Measurements from ENCODE around the gene GLIPR1L2.
A peak's percentile ranks its signal among the peaks of the same experiment; 100 is the strongest.

GLIPR1L2 gene

GRCh38 chr12:75480469-75480949, 89.6 kb downstream of the GLIPR1L2 start, which contains the start of gene GLIPR1:
GLIPR1 (plus strand) TSS chr12:75480755; CDS start chr12:75480881, 126 bp downstream.
- Histone ChIP-seq H3K27ac (peak within 1 kb of the TSS; percentile 94), H3K9me3 (no peaks in the 10 kb centered on the region), H3K36me3 (peaks cover 26% of the 10 kb centered on the region), H3K4me3 (ENCODE audit: low read depth in 1 of 2, low read length in 1 of 2) (peak within 1 kb of the TSS; percentile 75 to 84), H3K4me1 (ENCODE audit: control insufficient read depth in 1 of 2, insufficient read depth in 1 of 2, low read depth in 1 of 2, low read length in 1 of 2) (peaks cover 75 to 83% of the 10 kb centered on the region in 2 experiments), H3K27me3 (no peaks in the 10 kb centered on the region)
- no peak for TF ChIP-seq CTCF (IDR thresholded peaks at IDR 0.05)

- Histone ChIP-seq H3K27me3 (no peaks in the 10 kb centered on the region), H3K4me3 (ENCODE audit: low read depth in 1 of 2, low read length in 1 of 2) (peak overlapping the region; percentile 75 to 84), H3K4me1 (ENCODE audit: control insufficient read depth in 1 of 2, insufficient read depth in 1 of 2, low read depth in 1 of 2, low read length in 1 of 2) (peaks cover 81 to 83% of the 10 kb centered on the region in 2 experiments), H3K36me3 (peaks cover 32% of the 10 kb centered on the region), H3K9me3 (no peaks in the 10 kb centered on the region), H3K27ac (peak overlapping the region; percentile 94)
- no peak for TF ChIP-seq CTCF (IDR thresholded peaks at IDR 0.05)
These were observed 90.3 kb downstream of the GLIPR1L2 start for GRCh38 chr12:75481013-75481705.

- H3K9me3 ChIP-seq, result no peaks in the 10 kb centered on the region
- peak overlapping the region; percentile 75 to 84 for H3K4me3 ChIP-seq (ENCODE audit: low read depth in 1 of 2, low read length in 1 of 2)
- peaks cover 38% of the 10 kb centered on the region for H3K36me3 ChIP-seq
- H3K27ac ChIP-seq, result peak overlapping the region; percentile 94
- H3K4me1 ChIP-seq (ENCODE audit: control insufficient read depth in 1 of 2, insufficient read depth in 1 of 2, low read depth in 1 of 2, low read length in 1 of 2), result peaks cover 76 to 83% of the 10 kb centered on the region in 2 experiments
- TF ChIP-seq CTCF (IDR thresholded peaks at IDR 0.05), result no peak
- no peaks in the 10 kb centered on the region for H3K27me3 ChIP-seq
These were observed 90.9 kb downstream of the GLIPR1L2 start for GRCh38 chr12:75481774-75482173.
